RPMI7951 (cell line): ENCODE results near the gene G6PD. TPM values are rescaled to one million over a fixed set of nuclear protein-coding genes. Genes with fewer than 3 reads are reported as not detected.
"Not testable (repeated sequence)": the region's sequence is repeated elsewhere in the genome, so short reads cannot be mapped to it uniquely, and the experiment has no call there.

Experiments
- DNase-seq: peaks from one replicate; pipeline ENCODE4 v3.0.0-alpha.2; 2012; ENCODE audit warnings: low read depth
- total RNA-seq: library from RNA; depleted of rRNA; stranded (reverse); fragments of >200 nt; shearing (Covaris generic); gene quantifications from 2 replicates; pipeline ENCODE4 v1.2.3, GENCODE V29; 2014

G6PD gene
- total RNA-seq, 1 experiment from 2014 or later, result 82.3 TPM

DNA sequence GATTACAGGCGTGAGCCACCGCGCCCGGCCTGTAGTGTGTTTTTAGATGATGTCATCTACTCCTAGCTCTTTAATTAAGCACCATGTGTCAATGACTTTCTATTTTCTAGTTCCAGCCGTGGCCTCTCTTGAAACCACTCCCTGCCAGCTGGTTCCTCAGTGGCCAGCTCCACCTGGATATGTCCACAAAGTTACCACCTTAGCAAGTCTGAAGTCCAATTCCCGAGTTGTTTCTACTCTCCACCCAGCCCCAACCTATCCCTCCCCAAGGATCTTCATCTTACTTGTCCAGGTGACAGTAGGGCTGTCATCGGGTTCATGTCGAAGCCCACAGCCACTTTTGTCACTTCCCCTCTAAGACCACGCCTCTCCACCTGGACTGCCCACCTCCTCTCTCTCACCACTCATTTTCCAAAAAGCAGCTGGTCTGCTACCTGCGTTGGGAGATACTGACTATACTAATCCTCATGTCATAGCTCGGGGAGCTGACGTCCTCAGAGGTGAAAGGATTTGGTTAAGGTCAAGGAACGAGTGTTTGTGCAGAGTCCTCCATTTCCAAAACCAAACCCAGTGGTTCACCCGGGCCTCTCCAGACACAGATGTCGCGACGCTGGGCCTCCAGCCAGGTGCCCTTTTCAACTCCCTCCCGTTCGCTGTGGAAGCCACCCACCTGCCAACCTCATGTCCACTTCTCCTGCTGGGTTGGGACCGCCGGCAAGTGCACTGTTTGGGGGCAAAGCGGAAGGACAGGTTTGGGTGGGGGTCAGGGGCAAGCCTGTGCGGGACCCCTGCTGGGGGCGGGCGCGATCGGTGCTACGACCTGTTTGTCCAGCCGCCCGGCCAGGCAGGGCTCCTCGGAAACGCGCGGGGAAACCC is 31.3 kb downstream of the G6PD start:
- no peak for DNase-seq

- DNase-seq, result no peak
These were observed 32.9 kb downstream of the G6PD start for GRCh38 chrX:154513716-154514115.

- no peak for DNase-seq
These were observed 33.6 kb downstream of the G6PD start for GRCh38 chrX:154512879-154513553.

DNA sequence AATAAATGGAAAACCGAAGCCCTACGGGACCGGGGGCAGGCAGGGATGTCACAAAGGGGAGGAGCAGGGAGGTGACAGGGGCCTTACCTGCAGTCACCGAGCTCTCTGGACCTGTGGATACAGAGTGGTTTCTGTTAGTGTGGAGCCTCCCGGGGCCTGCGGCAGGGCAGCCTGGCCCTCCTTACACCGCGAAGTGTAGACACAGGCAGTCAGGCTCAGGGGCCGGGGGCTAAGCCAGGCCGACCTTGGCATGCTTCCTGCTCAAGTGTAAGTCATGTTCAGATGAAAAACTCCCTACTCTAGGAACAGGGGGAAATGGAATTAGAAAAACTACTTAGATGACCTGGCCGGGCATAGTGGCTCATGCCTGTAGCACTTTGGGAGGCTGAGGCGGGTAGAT is 34.9 kb downstream of the G6PD start:
- no peak for DNase-seq

GRCh38 chrX:154509455-154509854 is 37.2 kb downstream of the G6PD start:
- DNase-seq, result no peak

- DNase-seq, result no peak
These were observed 38.3 kb downstream of the G6PD start for GRCh38 chrX:154508384-154508745.

GRCh38 chrX:154507673-154508383 is 38.8 kb downstream of the G6PD start:
- no peak for DNase-seq

- no peak for DNase-seq
These were observed 39.9 kb downstream of the G6PD start for GRCh38 chrX:154506483-154507332.

GRCh38 chrX:154505734-154506133 is 40.9 kb downstream of the G6PD start:
- no peak for DNase-seq

GRCh38 chrX:154502989-154503388 is 43.7 kb downstream of the G6PD start:
- DNase-seq, result no peak

DNA sequence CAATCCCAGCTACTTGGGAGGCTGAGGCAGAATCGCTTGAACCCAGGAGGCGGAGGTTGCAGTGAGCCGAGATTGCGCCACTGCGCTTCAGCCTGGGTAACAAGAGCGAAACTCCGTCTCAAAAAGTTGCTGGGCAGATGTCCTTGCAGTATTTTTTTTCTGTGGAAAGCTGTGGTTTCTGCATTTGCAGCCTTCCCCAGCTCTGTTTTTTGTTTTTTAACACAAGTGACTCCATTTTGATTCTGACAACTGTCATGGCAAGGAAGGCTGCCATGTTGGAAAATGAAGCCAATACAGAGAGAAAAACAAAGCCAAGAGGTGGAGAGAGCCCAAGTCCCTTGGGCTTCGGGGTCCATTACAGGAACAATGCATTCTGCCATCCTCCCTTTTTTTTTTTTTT is 44.5 kb downstream of the G6PD start:
- DNase-seq, result no peak

- not testable (repeated sequence) for DNase-seq
These were observed 45.2 kb downstream of the G6PD start for GRCh38 chrX:154501423-154501822.

GRCh38 chrX:154496591-154497137 is 50.0 kb downstream of the G6PD start:
- DNase-seq, result not testable (repeated sequence)

GRCh38 chrX:154495472-154495922 is 51.1 kb downstream of the G6PD start:
- DNase-seq, result no peak

- DNase-seq, result no peak
These were observed 51.9 kb downstream of the G6PD start for GRCh38 chrX:154494715-154495114.

GRCh38 chrX:154490414-154491083 is 56.1 kb downstream of the G6PD start, which contains the start of gene SLC10A3:
TSS of gene SLC10A3 (minus strand) at chrX:154490629. CDS start at chrX:154488940, 1,689 bp downstream.
- DNase-seq, result peak; percentile 90

GRCh38 chrX:154490021-154490413 is 56.6 kb downstream of the G6PD start:
- peak; percentile 74 for DNase-seq

- no peak for DNase-seq
These were observed 57.5 kb downstream of the G6PD start for GRCh38 chrX:154489182-154489581.

DNA sequence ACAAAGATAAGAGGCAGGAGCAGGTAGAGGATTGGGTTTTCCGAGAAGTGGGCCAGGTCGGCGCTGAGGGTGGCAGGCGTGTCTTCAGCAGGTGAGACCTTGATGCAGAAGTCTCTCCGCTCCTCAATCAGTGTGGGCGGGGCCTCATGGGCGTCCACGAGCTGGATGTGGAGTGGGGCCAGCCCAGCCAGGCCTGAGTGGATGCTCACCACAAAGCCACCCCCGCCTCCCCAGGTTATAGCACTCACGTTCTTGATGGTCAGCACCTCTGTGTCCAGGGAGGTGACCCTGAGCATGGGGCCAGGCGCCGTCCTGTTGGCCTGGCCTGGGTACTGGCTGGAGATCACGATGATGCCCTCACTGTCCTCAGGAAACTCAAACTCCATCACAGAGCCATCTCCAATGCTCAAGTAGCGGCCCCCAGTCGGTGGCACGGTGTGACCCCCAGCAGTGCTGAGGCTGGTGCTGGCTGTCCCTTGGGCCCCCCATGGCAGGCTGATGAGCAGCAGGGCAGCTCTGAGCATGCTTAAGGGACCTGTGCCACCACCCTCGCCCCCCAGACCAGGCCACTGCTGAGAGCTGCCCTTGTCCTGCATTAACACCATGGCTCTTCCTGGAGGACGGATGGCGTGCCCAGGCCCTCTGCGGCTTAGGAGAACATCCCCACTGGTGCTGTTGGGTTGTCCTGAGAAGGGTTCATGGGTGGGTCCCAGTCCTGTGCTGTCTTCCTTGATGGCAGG is 58.1 kb downstream of the G6PD start:
- no peak for DNase-seq
